IPS DF 4.7 (cell line): Measurements from ENCODE around the gene TEAD2.

Source experiments
- DNase-seq: peaks from one replicate; pipeline ENCODE4 v3.0.0-alpha.2; 2013; ENCODE audit warnings: low spot score; ENCODE audit errors: extremely low read depth

The TEAD2 gene

DNA sequence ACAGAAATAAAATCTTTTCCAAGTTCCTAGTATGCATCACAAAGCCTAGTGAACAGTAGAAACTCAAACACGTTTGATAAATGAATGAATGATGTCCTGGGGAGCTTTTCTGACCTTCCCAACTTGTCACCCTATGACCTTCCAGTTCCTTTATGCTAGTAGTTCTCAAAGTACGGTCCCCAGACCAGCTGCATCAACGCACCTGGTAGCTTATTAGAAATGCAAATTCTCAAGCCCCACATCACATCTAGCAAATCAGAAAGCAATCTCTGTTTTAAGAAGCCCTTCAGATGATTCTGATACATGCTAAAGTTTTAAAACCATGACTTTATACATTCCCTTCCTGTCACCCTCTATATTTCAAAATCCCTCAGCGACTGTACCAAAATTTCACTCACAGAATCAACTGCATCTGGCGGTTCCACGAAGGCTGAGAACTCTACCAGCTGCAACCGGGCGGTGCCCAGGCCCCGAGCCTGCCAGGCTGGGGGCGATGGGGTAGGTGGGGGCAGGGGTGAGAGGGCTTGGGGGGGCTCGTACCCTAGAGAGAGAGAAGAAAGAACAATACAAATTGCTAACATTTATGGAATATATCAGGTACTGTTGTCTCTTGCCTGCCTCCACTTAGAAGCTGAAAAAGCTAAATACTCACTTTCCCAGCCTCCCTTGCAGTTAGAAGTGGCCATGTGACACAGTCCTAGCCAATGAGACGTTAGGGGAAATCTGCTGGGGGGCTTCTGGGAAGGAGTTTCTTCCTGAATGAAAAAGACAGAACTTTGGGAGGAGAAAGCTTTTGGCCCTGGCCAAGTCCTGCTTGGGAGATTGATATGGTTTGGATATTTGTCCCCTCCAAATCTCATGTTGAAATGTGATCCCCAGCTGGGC lies 13.7 kb downstream of the TEAD2 start:
- DNase-seq = no peak

DNA sequence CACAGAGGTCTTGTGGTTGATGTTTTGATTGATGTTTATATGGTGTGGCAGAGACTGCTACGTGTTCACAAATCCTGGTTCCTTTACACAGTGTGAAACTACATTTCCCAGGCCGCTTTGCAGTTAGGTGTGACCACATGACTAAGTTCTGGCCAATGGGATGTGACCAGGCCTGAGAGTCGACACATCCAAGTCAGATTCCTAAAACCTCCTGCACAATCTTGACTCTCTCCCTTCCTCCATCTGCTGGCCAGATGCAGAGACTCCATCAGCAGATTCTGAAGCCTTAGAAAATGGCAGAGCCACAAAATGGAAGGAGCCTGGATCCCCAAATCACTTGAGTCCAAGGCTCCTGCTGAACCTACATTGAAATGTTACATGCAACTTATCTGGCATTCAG lies 14.4 kb downstream of the TEAD2 start:
- no peak for DNase-seq

DNA sequence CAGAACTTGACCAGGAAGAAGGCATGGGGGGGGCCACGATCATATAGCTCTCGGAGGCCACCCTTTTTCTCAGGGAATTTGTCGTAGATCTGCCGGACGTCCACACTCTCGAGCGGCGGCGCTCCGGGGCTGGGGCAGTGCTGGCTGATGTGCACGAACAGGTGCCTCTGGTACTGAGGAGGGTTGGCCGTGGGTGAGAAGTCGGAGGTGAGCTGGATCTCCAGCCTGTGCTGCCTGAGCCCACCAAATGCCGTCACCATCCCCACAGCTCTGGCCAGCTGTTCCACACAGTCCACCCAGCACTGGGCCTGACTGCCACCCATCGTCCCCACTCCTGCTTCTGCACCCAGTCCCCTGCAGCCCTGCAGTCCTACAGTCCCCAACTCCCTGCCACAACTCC lies 15.0 kb downstream of the TEAD2 start:
- no peak for DNase-seq

DNA sequence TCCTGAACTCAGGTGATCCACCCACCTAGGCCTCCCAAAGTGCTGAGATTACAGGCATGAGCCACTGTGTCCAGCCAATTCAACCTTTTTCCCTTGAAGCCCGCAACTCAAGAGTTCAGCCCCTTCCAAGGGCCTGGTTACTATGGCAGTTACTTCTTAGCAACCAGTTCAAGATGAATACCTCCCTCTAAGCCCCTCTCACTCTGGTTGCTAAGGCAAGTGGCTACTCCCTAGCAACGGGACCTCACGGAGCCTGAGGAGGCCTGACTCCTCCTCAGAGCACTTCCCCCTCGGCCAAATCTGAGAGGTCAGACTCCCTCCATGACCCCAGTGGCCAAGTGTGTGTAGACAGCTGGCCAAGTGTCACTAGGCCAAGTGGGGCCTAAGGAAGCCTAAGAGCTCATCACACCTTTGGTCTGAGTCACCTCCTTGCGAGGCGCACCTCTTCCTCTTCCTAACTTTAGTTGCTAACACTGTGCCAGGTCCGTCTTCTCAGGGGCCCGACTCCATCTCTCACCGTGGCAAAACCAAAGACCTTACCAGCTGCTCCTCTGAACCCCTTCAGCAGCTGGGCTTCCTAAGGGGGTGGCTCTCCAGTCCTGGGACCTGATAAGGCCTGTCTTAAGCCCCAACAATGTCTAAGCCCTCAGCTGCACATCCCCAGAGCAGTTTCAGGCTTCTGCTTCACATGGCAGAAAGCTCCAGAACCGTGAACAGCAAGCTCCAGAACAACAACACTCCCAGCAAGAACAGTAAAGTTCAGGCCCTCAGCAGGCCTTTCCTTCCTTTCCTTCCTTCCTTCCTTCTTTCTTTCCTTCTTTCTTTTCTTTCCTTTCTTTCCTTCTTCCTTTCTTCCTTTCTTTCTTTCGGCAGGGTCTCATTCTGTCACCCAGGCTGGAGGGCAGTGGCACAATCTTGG lies 17.5 kb downstream of the TEAD2 start:
- DNase-seq = no peak

DNA sequence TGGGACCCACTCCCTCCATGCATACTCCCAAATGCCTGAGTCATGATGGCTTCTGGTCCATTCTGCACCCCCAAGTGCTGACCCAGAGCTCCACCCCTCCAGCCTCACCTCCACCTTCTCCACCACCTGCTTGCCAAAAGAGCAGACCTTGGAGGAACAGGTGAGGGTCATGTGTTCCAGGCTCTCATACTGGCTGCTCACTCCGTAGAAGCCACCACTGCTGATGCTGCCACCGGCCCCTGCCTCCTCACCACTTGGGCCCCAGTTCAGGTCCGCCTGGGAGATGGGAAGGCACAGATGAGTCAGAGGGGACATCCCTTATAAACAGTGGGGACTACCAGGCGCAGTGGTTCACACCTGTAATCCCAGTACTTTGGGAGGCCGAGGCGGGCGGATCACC lies 19.1 kb downstream of the TEAD2 start:
- DNase-seq = no peak

DNA sequence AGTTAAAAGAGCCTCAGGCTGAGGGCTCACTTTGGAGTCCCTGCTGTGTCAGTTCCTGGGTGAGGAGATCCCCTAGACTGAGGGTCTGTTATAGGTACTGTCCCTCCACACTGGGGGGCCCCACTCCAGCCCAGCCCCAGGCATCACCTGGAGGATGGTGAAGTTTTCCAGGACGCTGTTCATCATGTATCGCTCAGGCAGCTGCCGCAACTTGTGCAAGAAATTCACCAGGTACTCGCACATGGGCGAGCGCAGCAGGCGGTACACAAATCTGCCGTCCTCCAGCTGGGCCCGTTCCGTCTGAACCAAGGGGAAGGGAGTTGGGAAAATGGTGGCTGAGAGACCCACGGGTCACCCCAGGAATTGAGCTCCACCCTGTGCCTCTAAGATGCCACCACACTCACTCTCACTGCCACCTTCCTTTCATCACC lies 19.9 kb downstream of the TEAD2 start:
- DNase-seq = no peak

DNA sequence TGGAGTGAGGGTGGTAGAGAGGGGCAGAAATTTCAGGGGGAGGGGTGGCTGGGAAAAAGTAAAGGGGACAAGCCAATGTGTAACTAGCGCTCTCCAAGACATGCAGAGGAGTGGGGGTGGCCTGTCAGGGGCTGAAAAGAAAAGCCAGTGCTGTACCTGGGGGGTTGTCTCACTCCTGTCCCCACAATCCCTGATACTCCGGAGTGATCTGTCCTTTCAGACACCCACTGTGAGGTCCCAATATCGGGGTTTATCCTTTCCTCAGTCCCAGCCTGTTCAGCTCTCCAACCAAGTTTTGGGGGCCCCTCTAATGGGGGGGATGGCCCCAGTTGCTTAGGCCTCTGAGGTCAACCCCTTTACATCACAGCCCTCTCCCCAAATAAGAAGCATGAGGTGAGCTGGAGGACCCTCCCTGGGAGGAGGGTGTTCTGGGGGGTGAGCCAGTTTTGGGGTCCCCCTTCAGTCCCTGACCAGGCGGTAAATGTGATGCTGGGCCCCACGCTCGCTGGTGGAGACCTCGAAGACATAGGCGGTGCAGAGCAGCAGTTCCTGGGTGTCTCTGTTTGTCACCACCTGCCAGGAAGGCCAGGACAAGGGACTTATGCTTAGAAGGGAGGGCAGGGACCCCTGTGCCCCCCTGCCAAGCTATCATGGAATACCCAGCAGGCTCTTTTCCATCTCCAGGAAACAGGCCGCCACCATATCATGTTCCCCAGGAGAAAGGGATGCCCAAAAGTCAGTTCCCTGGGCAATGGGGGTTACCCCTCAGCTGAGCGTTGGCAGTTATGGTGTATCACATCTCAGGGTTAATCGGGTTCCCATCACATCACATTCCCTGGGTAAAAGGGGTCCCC lies 21.1 kb downstream of the TEAD2 start:
- no peak for DNase-seq

DNA sequence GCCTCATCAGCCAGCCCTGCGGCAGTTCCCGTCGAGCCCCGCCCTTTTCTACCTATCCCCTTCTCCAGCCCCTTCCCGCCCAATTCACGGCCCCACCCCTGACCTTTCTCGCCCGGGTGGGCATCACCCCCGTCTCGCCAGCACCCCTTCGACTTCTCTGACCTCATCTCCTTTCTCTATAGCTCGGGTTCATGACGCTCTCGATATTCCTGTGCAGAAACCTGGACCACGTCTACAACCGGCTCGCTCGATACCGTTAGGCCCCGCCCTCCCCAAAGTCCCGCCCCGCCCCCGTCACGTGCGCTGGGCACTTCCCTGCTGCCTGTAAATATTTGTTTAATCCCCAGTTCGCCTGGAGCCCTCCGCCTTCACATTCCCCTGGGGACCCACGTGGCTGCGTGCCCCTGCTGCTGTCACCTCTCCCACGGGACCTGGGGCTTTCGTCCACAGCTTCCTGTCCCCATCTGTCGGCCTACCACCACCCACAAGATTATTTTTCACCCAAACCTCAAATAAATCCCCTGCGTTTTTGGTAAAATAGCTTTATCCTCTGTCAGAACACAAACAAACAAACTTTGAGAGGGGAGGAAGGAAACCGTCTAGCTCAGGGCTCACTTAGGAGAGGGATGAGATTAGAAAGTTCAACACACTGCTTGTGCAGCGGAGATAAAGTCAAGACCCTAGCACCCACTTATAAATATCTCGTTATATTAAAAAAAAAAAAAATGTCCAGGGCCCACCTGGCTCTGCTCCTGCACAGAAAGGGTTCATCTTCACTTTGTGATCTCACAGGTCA lies 21.9 kb downstream of the TEAD2 start:
- DNase-seq = no peak

DNA sequence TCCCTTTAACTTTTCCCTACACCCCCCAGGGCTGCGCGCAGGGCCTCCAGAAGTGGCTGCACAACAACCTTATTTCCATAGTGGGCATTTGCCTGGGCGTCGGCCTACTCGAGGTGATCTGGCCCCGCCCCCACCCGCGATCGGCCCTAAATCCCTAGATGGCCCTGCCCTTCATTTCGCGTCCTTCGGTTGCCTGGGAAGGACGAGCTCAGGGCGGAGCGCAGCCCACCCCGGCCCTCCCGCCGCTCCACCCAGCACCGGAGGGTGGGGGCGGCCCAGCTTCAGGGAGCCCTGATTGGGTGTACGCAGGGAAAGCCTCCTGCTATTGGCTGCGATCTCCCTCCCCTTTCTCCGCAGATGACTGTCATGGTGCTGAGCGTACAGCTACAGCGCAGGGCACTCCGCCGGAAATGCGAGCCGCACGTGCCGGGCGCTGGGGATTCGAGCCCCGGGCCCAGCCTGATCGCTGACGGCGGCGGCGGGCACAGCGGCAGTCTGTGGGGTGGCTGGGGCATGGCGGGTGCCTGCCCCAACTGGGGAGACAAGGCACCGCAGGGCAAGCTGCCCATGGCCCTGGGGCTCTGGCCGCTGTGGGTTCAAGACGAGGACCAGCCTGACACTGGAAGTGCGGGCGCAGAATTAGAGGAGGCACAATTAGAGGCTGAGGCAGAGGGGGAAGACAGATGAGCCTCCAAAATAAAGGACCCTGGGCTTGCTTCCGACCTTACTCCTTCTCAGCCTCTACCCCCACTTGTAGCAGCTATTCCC lies 22.7 kb downstream of the TEAD2 start:
- no peak for DNase-seq

DNA sequence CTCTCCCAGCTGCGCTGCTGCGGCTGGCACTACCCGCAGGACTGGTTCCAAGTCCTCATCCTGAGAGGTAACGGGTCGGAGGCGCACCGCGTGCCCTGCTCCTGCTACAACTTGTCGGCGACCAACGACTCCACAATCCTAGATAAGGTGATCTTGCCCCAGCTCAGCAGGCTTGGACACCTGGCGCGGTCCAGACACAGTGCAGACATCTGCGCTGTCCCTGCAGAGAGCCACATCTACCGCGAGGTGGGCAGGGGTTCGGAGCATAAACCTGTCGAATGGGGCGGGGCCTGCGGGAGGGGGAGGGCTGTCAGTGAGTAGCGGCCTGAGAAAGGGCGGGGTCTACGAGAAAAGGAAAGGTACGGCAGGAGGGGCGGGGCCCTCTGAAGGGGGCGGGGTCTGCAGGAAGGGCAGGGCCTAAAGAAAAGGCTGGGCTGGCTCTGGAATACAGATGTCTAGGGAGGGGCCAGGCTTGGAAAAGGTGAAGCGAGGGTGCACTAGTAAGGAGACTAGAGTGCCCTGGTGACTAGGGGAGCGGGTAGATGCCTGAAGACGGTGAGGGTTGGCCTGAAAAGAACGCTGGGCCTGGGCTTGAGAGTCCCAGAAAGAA lies 23.4 kb downstream of the TEAD2 start:
- no peak for DNase-seq

DNA sequence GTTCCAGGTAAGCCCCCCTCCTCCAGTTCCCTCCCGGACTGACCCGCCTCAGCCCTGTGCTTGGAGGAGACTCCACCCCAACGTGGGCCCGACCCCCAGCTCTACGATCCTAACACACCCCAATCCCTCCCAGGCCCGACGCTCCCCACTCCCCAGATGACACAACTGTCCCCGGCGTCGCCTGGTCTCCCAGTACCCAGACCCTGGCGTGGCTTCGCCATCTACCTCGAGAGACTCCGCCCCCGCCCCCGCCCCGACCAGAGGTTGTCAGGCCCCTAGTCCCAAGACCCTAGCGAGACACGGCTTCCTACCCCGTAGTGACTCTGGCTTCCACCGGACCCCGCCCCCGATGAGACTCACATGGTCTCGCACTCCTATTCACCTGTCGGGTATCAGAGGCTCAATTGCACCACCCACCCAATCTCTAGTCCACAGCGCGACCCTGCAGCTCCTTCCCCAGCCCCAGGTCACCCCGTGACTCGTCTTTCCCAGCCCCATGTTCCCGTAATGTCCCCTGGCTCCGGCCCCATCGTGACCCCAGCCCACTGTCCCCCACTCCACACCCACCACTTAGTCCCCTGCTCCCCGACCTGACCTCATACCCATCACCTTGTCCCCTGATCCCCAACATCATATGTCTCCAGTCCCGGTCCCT lies 24.1 kb downstream of the TEAD2 start:
- DNase-seq = no peak

DNA sequence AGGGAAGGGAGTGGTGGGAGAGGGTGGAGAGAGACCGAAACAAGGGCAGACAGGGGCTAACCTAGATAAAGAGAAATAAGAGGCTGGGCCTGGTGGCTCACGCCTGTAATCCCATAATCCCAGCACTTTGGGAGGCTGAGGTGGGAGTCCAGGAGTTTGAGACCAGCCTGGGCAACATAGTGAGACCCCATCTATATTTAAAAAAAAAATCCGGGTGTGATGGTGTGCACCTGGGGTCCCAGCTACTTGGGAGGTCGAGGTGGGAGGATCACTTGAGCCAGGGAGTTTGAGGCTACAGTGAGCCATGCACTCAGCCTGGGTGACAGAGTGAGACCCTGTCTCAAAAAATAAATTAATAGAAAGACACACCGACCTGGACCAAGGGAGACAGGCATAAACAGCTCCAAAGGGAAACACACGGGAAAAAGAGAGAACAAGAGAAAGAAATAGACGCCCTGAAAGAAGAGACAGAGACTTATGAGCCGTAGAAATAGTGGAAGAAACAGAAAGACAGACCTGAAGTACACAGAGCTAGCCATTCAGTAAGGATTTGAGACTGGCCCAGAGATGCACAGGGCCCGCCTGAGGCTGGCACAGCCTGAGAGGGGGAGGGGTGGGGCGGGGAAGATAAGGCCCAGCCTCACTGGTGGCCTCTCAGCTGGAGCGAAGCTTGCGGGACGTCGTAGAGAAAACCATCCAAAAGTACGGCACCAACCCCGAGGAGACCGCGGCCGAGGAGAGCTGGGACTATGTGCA lies 24.8 kb downstream of the TEAD2 start:
- DNase-seq = no peak

DNA sequence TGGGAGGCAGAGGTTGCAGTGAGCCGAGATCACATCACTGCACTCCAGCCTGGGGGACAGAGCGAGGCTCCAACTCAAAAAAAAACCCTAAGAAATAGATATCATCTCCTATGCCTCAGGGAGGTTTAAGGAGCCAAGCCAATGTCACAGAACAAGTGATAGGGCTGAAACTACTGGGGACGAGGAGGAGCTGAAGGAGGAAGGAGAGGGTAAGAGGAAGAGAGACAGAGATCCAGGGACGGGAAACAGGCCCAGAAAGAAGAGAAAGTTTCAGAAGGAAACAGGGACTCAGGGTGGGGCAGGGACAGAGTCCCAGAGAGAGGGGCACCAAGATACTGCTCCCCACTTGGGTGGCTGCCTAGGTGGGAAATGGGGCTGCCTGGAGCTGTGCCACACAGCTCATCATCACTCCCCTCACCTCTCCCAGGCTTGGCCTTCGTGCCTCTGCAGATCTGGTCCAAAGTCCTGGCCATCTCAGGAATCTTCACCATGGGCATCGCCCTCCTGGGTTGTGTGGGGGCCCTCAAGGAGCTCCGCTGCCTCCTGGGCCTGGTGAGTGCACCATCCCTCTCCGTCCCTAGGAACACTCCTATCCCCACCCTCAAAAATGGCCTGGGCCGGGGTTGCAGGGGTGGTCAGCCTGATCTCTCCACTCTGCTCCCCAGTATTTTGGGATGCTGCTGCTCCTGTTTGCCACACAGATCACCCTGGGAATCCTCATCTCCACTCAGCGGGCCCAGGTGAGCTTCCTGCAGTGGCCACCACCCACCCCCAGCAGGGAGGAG lies 25.5 kb downstream of the TEAD2 start:
- DNase-seq = no peak

DNA sequence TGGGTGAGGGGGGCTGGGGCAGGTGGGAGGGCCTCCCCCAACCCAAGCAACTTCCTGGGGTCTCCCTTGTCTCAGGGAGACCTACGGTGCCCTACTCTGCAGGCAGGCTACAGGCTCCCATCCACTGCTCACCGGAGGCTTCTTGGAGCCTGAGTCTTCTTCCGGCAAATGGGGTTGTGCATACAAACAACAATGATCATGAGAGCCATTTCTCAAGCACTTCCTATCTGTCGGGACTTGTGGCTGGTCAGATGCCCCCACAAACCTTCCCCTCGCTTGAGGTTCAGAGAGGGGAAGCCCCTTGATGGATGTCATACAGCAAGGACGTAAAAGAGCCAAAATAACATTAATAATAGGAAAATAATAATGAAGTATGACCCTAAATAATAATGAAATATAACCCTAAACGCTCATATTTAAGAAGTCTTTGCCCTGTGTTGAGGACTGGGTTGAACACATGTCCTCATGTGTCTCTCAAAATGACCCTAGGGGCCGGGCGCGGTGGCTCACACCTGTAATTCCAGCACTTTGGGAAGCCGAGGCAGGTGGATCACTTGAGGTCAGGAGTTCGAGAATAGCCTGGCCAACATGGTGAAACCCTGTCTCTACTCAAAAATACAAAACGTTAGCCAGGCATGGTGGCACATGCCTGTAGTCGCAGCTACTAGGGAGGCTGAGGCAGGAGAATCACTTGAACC lies 26.3 kb downstream of the TEAD2 start:
- DNase-seq = no peak

DNA sequence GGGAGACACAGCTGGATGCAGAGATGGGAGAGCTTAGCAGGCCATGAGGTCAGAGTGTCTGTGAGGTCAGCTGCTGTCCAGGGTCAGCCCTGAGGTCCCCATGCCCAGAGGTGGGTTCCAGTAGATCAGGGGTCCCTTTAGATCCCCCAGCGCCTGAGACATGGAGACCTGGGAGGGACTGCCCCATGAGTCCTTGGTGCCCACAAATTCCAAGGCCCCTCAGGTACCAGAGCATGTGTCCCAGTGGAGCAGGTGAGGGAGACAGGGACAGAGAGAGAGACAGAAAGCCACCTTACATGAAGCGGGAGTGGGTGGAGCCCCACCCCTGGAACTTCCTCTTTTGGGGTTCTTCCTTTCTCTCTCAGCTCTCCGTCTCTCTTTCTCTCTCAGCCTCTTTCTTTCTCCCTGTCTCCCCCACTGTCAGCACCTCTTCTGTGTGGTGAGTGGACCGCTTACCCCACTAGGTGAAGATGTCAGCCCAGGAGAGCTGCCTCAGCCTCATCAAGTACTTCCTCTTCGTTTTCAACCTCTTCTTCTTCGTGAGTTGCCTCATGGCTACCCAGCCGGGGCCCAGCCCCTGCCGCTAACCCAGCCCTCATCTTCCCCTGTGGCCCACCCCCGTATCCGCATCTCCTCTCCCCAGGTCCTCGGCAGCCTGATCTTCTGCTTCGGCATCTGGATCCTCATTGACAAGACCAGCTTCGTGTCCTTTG lies 27.0 kb downstream of the TEAD2 start, which contains the start of gene CD37:
Gene CD37 (plus strand): TSS at position 336 of the 713 bp plus-strand sequence. CDS start 135 bp downstream, at position 471.
- DNase-seq = no peak

DNA sequence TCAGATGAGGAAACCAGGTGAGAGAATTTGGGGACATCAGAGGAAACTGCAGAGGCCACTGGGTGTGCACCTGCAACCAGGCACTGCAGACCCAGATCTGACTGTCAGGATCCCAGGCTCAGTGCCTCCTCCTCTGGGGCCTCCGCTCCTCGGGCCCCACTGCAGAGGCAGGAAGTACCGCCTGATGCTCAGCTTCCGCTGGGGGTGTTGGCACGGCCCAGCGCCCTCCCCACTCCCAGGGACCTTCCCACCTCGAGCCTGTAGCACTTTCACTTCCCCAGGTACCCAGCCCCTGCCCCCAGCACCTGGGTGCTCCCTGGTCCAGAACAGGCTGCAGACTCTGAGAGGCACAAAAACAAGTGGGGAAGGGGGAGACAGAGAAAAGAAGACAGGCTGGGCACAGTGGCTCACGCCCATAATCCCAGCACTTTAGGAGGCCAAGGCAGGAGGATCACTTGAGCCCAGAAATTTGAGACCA lies 28.4 kb downstream of the TEAD2 start:
- no peak for DNase-seq
